Neural cell (in vitro differentiated cells): ENCODE results near the gene SOBP. TPM values are rescaled to one million over a fixed set of nuclear protein-coding genes. Genes with fewer than 3 reads are reported as not detected.

Experiments used
- H2AFZ ChIP-seq: fragments of 200-600, 300-800 bp; sonication (generic), shearing (Covaris generic); 2 replicates; pipeline ENCODE4 v1.6.0; 2014; ENCODE audit warnings: low read depth, mild to moderate bottlenecking, antibody characterized with exemption, low read length, moderate library complexity
- H3F3A ChIP-seq: fragments of 200-600 bp; shearing (Covaris generic); 2 replicates; pipeline ENCODE4 v1.6.1; 2016; ENCODE audit warnings: mild to moderate bottlenecking, moderate library complexity, mixed read lengths, antibody characterized with exemption, low read length; ENCODE audit not compliant: insufficient read depth, poor library complexity, severe bottlenecking
- H3K27ac ChIP-seq: fragments of 200-600, 300-800 bp; sonication (generic), shearing (Covaris generic); 2 replicates; pipeline ENCODE4 v1.5.1; 2014; ENCODE audit warnings: mild to moderate bottlenecking, low read length, moderate library complexity
- H3K27me3 ChIP-seq: fragments of 300-800, 200-600 bp; sonication (generic), shearing (Covaris generic); 2 replicates; pipeline ENCODE4 v1.6.0; 2014; ENCODE audit warnings: mild to moderate bottlenecking, low read depth, low read length, moderate library complexity; ENCODE audit not compliant: insufficient read depth
- H3K36me3 ChIP-seq: fragments of 300-800, 200-600 bp; sonication (generic), shearing (Covaris generic); 2 replicates; pipeline ENCODE4 v1.5.1; 2014; ENCODE audit warnings: mild to moderate bottlenecking, antibody characterized with exemption, low read length, moderate library complexity; ENCODE audit not compliant: insufficient read depth
- H3K4me2 ChIP-seq: fragments of 300-800, 200-600 bp; sonication (generic), shearing (Covaris generic); 2 replicates; pipeline ENCODE4 v1.6.0; 2014; ENCODE audit warnings: mild to moderate bottlenecking, low read length
- H3K4me3 ChIP-seq: fragments of 300-800, 200-600 bp; sonication (generic), shearing (Covaris generic); 2 replicates; pipeline ENCODE4 v1.5.1; 2014; ENCODE audit warnings: mild to moderate bottlenecking, low read length, moderate library complexity
- H3K79me2 ChIP-seq: fragments of 200-600 bp; shearing (Covaris generic); replicated peaks from 2 replicates; pipeline ENCODE4 v1.6.0; 2014; ENCODE audit warnings: mild to moderate bottlenecking, low read length, moderate library complexity; ENCODE audit not compliant: insufficient read depth
- H3K9ac ChIP-seq: fragments of 300-800, 200-600 bp; sonication (generic), shearing (Covaris generic); 2 replicates; pipeline ENCODE4 v1.6.1; 2016; ENCODE audit warnings: mild to moderate bottlenecking, low read length, mixed read lengths
- H3K9me2 ChIP-seq: fragments of 200-600 bp; shearing (Covaris generic); 2 replicates; pipeline ENCODE4 v1.6.1; 2016; ENCODE audit warnings: mild to moderate bottlenecking, low read length, mixed read lengths; ENCODE audit not compliant: insufficient read depth
- H3K9me3 ChIP-seq: fragments of 200-600, 300-800 bp; sonication (generic), shearing (Covaris generic); 2 replicates; pipeline ENCODE4 v1.6.1; 2016; ENCODE audit warnings: mild to moderate bottlenecking, mixed run types, low read length, moderate library complexity, mixed read lengths
- H4K20me1 ChIP-seq: fragments of 200-600 bp; shearing (Covaris generic); 2 replicates; pipeline ENCODE4 v1.6.1; 2016; ENCODE audit warnings: mild to moderate bottlenecking, mixed run types; ENCODE audit not compliant: insufficient read depth
- CTCF ChIP-seq: fragments of 450-650 bp; IDR thresholded peaks from 2 replicates; pipeline ENCODE4 v1.5.1; 2014; ENCODE audit warnings: antibody characterized with exemption, mild to moderate bottlenecking, moderate library complexity; ENCODE audit not compliant: poor library complexity, severe bottlenecking
- EP300 ChIP-seq: fragments of 450-650 bp; conservative IDR thresholded peaks from 2 replicates; pipeline ENCODE4 v1.6.1; 2014; ENCODE audit warnings: antibody characterized with exemption, mild to moderate bottlenecking, moderate library complexity; ENCODE audit not compliant: poor library complexity, severe bottlenecking
- EZH2 ChIP-seq: fragments of 200-600, 300-800 bp; shearing (Covaris generic), sonication (generic); IDR thresholded peaks from 2 replicates; pipeline ENCODE4 v1.6.1; 2014; ENCODE audit warnings: antibody characterized with exemption, low read length, borderline replicate concordance, mild to moderate bottlenecking; ENCODE audit not compliant: insufficient read depth, poor library complexity, severe bottlenecking
- MXI1 ChIP-seq: fragments of 450-650 bp; conservative IDR thresholded peaks from 2 replicates; pipeline ENCODE4 v1.6.1; 2014; ENCODE audit warnings: antibody characterized with exemption, mild to moderate bottlenecking; ENCODE audit not compliant: poor library complexity, severe bottlenecking
- POLR2AphosphoS5 ChIP-seq: IDR thresholded peaks from 2 replicates; pipeline ENCODE4 v1.6.1; 2012
- RAD21 ChIP-seq: fragments of 450-650 bp; conservative IDR thresholded peaks from 2 replicates; pipeline ENCODE4 v1.6.1; 2014; ENCODE audit warnings: antibody characterized with exemption, mild to moderate bottlenecking, moderate library complexity
- REST ChIP-seq: IDR thresholded peaks from 2 replicates; pipeline ENCODE4 v1.6.1; 2012; ENCODE audit warnings: borderline replicate concordance
- SMC3 ChIP-seq: fragments of 450-650 bp; conservative IDR thresholded peaks from 2 replicates; pipeline ENCODE4 v1.6.1; 2014; ENCODE audit warnings: antibody characterized with exemption, mild to moderate bottlenecking, moderate library complexity; ENCODE audit not compliant: poor library complexity
- TAF1 ChIP-seq: IDR thresholded peaks from 2 replicates; pipeline ENCODE4 v1.6.1; 2012; ENCODE audit warnings: low read depth
- polyA plus RNA-seq: library from polyadenylated mRNA; depleted of rRNA; stranded (reverse); fragments of >200 nt; gene quantifications from 2 replicates; pipeline ENCODE4 v1.2.3, GENCODE V29; 2014

Gene SOBP
- polyA plus RNA-seq, 1 donor from 2014 or later = 16.4 TPM

GRCh38 chr6:107692351-107692750 is 202.4 kb downstream of the SOBP start:
- Histone ChIP-seq H3F3A (no peaks in the 10 kb centered on the region), H3K4me2 (no peak overlapping the region), H4K20me1 (no peaks in the 10 kb centered on the region), H3K9ac (no peak overlapping the region), H3K9me3 (no peaks in the 10 kb centered on the region), H3K36me3 (no peaks in the 10 kb centered on the region), H3K79me2 (no peaks in the 10 kb centered on the region), H3K27me3 (no peaks in the 10 kb centered on the region), H2AFZ (no peak overlapping the region), H3K9me2 (no peaks in the 10 kb centered on the region), H3K27ac (no peak overlapping the region), H3K4me3 (no peak overlapping the region)
- TF ChIP-seq CTCF (no peak), MXI1 (no peak), TAF1 (no peak), REST (no peak), EP300 (no peak), SMC3 (no peak), EZH2 (no peak), RAD21 (no peak)

- Histone ChIP-seq H3K27ac (no peak overlapping the region), H3K36me3 (no peaks in the 10 kb centered on the region), H3K9me2 (no peaks in the 10 kb centered on the region), H3F3A (no peaks in the 10 kb centered on the region), H4K20me1 (no peaks in the 10 kb centered on the region), H3K4me2 (no peak overlapping the region), H3K27me3 (no peaks in the 10 kb centered on the region), H3K79me2 (no peaks in the 10 kb centered on the region), H2AFZ (no peak overlapping the region), H3K4me3 (no peak overlapping the region), H3K9ac (no peak overlapping the region), H3K9me3 (no peaks in the 10 kb centered on the region)
- no peak for TF ChIP-seq CTCF
- no peak for TF ChIP-seq MXI1
- TF ChIP-seq RAD21 = no peak
- no peak for TF ChIP-seq POLR2AphosphoS5
- TF ChIP-seq EZH2 = no peak
- TF ChIP-seq TAF1 = no peak
- no peak for TF ChIP-seq EP300
These were observed 205.3 kb downstream of the SOBP start for GRCh38 chr6:107695061-107695720.
